SK-N-MC (cell line): ENCODE data around the gene WWC1.

Experiments used
- EZH2 ChIP-seq: fragments of 200-600 bp; sonication (generic); IDR thresholded peaks from one replicate; pipeline ENCODE4 v1.6.1; 2017; ENCODE audit warnings: antibody characterized with exemption
- FOXP2 ChIP-seq: optimal IDR thresholded peaks from 2 replicates; pipeline ENCODE3; 2011; ENCODE audit warnings: mild to moderate bottlenecking, moderate library complexity; ENCODE audit not compliant: insufficient read depth; ENCODE audit errors: extremely low read length, control extremely low read depth

DNA sequence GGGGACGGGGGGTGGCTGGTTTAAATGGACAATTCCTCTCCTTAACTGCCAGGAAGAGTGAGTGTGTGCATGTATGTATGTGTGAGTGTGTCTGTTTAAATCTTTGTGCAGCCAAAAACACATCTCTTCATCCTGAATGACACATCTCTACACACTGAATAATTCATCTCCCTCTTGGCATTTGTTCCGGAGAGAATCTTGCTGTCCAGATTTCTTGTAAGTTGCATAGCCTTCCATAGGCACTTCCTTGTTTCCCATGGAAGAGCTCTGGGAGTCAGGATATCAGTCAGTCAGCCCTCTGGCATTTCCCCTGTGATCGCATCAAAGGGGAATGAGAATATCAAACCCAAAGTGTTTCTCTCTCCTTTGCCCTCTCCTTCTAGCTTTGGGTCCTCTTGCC lies 74.7 kb downstream of the WWC1 start:
- TF ChIP-seq FOXP2: no peak
- TF ChIP-seq EZH2: no peak
